IPS-NIHi11 (cell line): ENCODE measurements around the gene MFF.
"Not testable (repeated sequence)": the region's sequence is repeated elsewhere in the genome, so short reads cannot be mapped to it uniquely, and the experiment has no call there.

Experiments
- DNase-seq: peaks from one replicate; pipeline ENCODE4 v3.0.0; 2012; ENCODE audit warnings: mixed read lengths, low spot score

The MFF gene

DNA sequence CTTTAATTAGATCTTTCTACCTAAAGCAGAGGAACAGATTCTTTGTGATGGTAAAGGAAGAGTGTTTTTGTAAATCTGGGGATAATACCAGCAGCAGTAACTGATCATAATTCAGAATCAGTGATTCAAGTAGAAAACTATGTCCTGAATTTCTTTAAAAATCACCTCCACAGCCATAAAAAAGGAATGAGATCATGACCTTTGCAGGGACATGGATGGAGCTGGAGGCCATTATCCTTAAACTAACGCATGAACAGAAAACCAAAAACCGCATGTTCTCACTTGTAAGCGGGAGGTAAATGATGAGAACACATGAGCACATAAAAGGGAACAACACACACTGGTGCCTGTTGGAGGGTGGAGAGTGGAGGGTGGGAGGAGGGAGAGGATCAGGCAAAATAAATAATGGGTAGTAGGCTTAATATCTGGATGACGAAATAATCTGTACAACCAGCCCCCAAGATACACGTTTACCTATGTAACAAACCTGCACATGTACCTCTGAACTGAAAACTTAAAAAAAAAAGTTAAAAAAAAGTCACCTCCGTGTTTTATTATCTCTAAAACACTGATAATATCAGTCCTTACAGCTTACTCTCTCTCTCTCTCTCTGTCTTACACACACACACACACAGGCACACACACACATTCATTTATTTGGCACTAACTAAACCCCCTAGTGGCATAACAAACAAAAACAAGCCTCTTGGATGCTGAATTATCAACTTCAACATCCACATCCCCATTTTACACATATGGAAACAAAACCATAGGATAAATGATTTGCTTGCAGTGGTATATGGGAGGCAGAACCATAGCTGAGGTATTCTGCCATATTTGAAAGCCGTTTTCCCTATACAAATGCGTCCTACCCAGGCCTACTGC lies 52.7 kb downstream of the MFF start:
- DNase-seq, result no peak

DNA sequence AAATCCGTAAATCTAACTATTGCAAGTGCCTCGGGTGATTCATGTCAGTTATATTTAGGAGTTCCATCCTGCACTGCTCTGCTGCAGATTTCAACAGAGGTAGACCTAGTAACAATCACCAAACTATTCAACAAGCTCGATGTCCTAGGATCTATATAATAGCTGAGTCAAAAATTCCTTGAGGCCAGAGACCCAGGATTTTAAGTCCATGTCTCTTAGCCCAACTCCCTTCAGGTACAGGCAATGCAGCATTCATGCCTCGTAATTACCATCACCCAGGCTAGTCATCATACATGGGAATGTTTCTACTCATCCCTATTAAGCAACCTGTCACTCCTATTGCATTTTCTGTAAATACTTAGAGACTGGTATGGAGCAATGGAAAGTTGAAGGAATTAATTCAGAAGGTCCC lies 53.3 kb downstream of the MFF start:
- no peak for DNase-seq

DNA sequence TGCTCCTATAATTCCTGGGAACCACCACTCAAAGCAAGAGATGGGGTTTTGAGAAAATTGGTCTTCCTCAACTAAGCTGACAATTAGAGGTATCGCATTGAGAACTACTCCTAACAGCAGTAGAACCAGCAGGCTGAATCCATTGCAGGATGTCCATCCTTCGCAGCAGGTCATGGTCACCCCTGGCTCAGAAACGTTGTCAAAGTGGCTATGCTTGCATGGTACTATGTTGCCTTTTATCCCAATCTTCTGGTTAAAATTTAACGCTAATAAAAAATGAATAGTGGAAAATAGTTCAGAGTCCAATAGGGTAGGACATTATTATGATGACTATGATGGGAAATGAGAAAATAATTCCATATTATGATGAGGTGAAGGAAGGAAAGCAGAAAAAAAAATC lies 54.0 kb downstream of the MFF start, which contains the start of gene TM4SF20:
TSS of gene TM4SF20 (minus strand) at position 212 of the 400 bp plus-strand sequence. CDS start at position 174, 38 bp downstream.
- DNase-seq, result no peak

DNA sequence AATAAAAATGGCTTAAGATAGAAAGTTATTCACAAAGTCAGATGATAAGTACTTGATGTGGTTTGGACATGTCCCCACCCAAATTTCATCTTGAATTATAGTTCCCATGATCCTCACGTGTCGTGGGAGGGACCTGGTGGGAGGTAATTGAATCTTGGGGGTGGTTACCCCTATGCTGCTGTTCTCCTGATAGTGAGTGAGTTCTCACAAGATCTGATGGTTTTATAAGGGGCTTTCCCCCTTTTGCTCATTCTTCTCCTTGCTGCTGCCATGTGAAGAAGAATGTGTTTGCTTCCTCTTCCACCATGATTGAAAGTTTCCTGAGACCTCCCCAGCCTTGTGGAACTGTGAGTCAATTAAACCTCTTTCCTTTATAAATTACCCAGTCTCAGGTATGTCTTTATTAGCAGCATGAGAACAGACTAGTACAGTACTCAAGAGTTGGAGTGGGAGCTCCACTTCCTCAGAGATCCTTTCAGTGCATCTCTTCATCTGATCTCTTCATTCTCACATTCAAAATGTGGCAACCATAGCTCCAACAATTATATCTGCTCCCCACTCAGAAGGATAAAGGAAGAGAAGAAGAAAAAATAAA lies 57.3 kb downstream of the MFF start:
- DNase-seq, result not testable (repeated sequence)

DNA sequence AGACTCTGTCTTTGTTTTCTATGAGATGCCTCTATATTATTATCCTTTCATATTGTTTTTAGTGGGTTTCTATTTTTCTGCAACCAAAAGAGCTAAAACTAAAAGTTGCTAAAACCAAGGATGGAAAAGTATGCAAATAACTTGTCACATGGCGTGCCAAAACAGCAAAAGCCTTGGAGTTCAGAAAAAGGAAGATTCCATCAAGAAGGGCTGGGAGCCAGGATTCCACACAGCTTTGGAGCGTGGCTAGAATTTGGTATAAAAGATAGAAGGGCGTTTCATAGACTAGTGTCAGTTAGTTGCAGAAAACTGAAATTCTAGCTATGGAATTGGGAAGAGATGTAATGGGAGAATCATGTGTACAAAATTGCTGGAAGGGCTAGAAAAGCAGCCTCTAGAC lies 58.6 kb downstream of the MFF start:
- DNase-seq, result no peak

DNA sequence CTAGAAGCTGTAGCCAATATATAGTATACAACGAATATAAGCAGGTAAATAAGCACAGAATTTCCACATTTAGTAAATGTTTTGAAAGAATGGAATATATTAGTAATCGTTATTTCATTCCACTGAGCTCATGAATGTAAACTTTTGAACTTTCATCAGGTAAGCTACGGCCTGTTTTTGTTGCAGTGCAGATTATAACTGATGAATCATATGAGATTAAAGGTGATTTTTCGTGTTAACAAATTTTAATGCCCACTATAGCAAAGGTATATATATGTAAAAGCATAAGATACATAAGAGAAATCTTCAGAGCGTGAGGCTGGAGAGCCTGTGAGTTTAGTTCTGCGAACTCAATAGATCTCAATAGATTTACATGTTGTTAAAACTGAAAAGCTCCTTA lies 61.6 kb downstream of the MFF start:
- DNase-seq, result no peak

DNA sequence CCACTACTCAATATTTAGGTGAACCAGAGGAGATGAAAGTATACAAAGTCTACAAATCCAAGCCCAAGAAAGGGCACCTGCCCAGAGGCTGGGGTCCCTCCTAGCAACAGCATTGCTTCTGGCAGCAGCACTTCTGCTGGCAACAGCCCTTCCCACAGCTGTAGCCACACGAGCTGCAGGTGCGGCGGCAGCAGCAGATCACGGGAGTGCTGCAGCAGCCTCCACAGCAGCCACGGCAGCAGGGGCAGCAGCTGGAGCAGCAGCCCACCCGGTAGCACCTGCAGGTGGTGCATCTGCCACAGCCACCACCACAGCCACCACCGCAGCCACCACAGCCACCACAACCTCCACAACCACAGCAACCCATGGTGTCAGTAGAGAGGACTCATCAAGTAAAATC lies 62.5 kb downstream of the MFF start, which contains the start of gene SCYGR1:
TSS of gene SCYGR1 (minus strand) at position 367 of the 400 bp plus-strand sequence. CDS start at position 367, 0 bp downstream.
- DNase-seq, result not testable (repeated sequence)

DNA sequence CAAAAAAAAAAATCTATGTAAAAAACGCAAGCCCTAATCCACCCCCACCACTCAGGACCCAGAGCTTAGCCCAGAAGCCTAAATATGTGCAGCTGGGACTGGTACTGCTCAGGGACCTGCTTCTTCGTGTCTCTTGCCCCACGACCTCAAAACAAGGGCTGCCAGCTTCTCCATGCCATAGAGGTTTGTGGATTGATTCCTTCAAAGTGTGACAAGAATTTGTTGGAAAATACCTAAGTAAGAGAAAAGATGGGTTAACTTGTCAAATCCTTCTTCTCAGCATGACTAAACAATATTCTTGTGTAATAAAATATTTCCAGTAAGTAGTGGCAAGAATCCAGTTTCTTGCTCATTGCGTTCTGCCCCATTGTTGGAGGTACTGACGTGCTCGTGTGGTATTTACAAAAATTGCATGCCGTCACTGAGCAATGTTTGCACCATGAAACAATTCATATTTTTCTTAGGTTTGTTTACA lies 63.5 kb downstream of the MFF start:
- DNase-seq, result no peak

DNA sequence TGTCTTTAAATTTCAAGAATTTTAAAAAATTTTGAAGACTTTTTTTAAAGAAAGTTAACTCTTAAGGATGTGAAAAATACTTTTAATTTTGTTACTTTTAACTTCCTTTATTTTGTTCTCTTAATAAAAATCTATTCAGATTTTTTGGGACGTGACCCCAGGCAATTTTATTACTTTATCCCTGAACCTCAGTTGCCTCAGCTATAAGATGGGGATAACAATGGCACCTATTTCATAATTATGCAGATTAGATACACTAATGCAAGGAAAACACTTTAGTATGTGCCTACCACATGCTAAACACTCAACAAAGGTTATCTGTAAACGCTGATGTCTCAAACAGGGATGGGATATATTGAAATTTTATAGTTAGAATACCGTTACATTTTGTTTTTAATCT lies 64.2 kb downstream of the MFF start:
- no peak for DNase-seq

DNA sequence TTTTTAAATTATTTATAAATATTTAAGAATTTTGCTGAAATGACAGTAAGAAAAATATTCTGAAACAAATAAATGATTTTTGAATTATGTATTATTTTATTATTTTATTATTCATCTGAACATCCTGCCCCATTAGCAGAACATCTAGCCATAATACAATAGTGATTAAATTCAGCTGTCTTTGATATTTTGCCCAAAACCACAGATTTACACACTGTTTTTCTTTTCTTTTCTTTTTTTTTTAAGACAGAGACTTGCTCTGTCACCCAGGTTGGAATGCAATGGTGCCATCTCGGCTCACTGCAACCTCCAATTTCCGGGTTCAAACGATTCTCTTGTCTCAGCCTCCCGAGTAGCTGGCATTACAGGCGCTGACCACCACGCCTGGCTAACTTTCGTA lies 64.6 kb downstream of the MFF start:
- DNase-seq, result no peak

DNA sequence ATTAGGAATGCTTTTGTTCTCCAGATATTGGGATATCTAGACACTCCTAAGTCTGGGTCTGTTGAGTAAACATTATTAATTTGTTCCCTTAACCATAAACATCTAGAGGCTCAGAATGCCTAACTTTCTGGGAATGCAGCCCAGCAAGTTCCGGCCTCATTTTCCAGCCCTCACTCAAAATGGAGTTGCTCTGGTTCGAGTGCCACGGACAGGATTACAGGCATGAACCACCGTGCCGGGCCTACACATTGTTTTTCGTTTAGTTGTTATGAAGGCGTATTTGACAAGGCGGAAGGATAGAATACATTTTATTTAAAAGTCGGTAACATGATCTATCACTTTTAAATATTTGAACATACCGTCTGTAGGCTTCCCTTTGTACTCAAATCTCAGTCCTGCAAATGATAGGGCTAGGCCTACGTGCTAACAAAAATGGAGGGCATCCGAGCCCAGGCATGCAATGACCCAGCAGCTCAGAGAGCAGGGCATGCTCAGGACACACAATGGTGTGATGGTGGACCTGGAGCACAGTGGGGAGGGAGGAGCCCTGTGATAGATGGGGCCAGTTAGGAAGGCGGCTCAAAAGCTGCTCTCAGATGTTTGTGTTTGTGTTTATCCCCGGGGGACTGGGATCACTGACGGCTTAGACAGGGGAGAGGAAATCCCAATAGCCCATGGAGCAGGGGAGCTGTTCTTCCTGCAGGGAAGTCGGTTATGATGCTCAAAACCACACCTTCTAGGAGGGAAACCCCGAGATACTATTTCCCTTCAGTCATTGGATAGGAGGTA lies 65.6 kb downstream of the MFF start:
- DNase-seq, result no peak

DNA sequence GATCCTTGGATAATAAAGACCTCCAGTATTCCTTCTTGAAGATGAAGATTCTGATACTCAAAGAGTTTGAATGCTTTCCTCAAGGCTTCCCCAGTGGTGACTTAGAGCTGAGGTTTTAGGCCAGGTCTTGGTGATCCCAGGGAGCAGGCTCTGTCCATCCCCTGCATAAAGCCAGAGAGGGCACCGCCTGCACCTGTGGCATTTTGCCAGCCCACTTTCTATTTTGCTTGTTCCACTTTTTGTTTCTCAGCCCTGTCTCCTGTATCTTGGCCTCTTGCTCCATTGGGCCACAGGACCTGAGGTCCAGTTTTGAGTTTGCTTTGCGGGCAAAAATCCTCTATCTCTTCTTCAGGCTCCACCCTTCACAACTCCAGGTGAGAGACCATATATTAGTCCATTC lies 69.3 kb downstream of the MFF start:
- DNase-seq, result no peak

DNA sequence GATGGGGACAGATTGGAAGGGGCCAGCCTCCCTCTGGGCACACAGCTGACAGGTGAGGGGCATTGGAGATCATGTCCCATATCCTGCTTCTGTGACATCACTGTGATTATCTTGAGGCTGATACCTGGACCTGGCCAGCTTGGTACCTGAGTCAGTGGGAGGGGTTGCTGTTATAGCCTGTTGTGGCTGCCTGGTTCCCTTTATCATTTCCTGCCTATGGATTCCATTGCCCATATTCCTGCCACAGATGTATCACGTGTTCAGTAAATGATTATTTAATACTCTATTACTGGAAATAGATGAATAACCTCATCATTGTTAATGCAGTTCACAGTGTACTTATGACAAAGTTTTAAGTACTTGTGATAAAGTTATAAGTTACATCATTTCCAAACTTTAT lies 70.5 kb downstream of the MFF start:
- DNase-seq, result no peak

DNA sequence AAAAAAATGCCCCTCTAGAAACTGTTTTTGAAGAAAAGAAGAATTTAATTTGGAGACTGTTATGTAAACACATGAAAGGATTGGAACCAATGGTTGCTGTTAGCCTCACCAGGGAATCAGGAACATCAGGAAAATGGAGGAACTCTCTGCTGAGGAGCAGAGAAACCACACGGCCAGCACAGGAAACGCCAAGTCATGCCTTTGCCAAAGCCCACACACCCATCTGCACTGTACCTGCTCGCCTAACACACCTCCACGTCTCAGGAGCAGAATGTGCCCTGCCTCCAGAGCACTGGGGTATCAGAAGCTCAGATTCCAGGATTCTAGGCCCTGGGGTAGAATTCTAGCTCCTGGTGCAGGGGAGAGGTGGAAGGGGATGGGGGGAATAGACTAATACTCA lies 72.5 kb downstream of the MFF start:
- no peak for DNase-seq

DNA sequence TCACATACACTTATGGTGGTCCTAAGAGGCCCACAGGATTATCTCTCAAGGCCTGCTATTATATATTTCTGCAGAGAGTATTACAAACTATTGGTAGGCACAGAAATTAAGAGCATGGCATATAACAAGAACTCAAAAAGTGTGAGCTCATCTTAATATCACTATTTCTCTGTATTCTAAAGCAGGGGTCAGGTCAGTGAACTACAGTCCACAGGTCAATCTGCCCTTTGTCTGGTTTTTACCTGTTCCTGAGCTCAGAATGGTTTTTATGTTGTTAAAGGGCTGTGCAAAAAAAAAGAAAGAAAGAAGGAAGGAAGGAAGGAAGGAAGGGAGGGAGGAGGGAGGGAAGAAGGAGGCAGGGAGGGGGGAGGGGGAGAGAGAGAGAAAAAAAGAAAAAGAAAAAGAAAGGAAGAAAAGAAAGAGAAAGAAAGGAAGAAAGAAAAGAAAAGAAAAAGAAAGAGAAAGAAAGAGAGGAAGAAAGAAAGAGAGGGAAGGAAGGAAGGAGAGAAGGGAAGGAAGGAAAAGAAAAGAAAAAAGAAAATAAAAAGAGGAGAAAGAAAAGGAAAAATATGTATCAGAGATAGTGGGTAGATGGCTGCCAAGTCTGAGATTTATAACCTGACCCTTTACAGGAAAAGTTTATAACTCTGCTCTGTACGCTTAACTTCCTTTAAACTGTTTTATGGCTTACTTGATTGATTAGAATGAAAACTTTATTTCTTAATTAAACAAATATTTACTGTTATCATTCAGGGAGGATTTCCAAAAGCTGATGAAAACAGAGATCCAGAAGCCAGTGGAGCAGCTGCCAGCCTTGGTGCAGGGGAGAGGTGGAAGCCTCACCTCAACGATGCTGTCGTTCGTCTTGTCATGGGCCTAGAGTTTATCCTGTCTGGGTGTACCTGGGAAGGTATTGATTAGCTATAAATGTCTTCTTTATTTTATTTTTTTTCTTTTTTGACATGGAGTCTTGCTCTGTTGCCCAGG lies 73.9 kb downstream of the MFF start:
- DNase-seq, result no peak

DNA sequence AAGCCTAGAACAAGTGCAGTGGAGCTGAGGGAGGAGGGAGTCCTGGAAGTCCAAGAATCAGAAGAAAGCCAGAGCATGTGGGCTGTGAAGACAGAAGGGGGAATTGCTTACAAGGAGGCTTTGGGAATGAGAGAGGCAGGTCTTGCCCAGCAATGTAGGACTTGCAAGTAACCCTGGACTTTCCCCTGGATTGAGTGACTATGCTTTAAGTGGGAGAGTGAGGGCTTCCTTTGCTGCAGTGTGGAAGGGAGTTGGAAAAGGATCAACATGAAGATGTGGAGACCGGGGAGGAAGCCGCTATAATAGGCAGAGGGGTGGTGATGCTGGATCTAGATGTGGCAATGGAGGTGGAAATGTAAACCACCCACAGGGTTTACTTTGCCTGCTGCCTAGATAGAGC lies 76.5 kb downstream of the MFF start:
- no peak for DNase-seq

DNA sequence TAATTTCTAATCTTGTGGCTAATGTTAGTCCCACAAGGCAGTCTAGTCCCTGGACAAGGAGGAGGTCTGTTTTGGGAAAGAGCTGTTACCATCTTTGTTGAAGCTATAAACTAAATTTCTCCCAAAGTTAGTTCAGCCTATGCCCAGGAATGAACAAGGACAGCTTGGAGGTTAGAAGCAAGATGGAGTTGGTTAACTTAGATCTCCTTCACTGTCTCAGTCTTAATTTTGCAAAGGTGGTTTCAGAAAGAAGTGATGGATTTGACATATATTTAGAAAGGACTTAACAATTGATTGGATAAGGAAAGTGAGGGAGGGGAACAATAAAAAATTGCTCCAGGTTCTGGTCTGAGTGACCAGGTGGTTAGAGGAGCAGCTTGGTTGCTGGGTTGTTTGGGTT lies 77.3 kb downstream of the MFF start:
- no peak for DNase-seq

DNA sequence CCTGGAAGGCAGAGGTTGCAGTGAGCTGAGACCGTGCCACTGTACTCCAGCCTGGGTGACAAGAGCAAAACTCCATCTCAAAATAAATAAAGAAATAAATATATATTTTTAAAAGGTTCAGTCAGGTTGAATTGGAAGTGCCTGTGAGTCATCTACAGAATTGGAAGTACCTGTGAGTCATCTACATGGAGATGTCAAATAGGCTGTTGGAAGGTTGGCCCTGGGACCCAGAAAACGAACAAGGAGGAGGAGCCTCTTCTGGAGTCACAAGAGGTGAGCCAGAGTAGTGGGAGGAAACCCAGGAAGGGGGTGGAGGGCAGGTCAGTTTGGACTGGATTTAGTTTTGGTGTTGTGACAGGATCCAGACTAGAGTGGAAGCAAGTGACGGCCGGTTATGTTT lies 77.9 kb downstream of the MFF start:
- no peak for DNase-seq

DNA sequence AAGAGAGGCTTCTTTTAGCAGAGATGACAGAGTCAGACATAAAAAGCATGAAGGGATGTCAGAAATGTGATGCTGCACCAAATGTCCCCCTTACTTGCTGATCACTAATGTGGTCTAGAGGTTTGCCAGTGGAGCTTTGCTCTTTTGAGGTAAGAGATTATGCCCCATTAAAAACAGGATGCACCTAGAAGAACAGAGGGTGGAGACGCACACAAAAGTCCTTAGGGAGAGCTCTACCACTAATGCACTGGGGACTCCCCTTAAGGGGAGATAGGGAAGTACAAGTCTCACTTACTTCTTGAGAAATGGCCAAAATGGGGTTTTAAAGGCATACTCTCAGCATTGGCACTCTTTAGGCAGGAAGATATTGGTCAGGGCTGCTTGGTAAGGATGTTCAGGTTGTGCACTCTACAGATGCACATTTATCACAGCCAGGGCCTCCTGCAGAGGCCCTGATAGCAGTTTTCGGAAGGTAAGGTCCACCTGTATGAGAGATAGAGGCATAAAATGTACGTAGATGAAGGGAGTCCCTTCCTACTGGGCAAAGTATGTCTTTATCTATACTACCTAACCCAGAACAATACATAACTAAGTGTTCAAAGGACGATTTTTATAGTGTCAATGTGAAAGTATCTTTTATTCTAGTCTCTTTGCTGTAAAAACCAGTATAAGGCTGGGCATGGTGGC lies 79.7 kb downstream of the MFF start:
- DNase-seq, result no peak

DNA sequence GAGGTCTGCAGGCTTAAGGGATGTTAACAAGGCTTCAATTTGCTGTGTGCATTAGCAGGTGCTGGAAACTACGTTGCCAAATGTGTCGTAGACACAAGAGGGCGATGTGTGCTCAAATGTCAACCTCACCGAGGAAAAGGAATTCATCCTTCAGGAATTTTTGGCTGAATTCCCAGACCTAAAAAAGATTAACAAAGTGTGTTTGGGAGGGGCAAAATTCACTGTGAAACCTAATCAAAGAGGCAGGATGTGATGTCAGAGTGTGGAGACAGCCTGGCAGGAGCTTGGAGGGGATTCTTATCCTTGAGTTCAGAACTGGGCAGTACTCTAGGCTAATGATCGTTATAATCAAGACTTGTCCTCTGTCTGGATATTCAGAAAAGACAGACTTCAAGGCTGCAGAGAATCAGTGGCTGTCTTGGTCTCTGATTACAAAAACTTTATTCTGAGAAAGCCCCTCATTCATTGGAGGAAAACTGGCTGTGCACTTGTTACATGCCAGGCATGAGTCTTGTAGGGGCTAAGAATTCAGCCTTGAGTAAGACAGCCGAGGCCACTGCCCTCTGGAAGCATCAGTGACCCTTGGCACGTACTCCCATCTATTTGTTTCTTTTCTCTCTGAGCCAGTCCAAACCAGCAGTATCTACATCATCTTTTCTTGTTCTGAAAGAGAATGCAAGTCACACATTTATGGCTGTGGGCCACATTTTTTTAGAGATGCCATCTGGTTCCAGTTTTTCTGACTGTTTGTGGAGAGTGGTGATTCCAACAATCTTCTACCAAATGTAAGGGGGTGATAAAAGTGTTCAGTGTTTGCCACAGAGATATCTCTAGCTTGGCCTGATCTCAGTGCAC lies 81.4 kb downstream of the MFF start:
- DNase-seq, result peak; percentile 78
